Activated T-cell treated with anti-CD3 and anti-CD28 coated beads, Interleukin-2, amount 50 U/mL, for 4 hours (primary cell): Measurements from ENCODE around the gene WDR82. TPM values are rescaled to one million over a fixed set of nuclear protein-coding genes. Genes with fewer than 3 reads are reported as not detected.
"Not testable (repeated sequence)": the region's sequence is repeated elsewhere in the genome, so short reads cannot be mapped to it uniquely, and the experiment has no call there.

Experiments
- ATAC-seq, 2 donors: fragments of 200-7000 bp; cut with Tn5 transposase; one replicate each; pipeline ENCODE4 v1.10.0; 2021
- DNase-seq: peaks from one replicate; pipeline ENCODE4 v3.0.0-alpha.2; 2020
- H3K27me3 Mint-ChIP-seq: one replicate; pipeline ENCODE4 v1.8.0; 2021; ENCODE audit warnings: low read depth, mixed read lengths
- H3K36me3 Mint-ChIP-seq: one replicate; pipeline ENCODE4 v1.8.0; 2022; ENCODE audit warnings: mixed read lengths; ENCODE audit not compliant: insufficient read depth
- H3K4me1 Mint-ChIP-seq: one replicate; pipeline ENCODE4 v1.8.0; 2021; ENCODE audit warnings: low read depth, mixed read lengths
- H3K4me3 Mint-ChIP-seq: one replicate; pipeline ENCODE4 v1.8.0; 2021; ENCODE audit warnings: mild to moderate bottlenecking, moderate library complexity, mixed read lengths
- H3K9me3 Mint-ChIP-seq: one replicate; pipeline ENCODE4 v1.8.0; 2021; ENCODE audit warnings: mixed read lengths
- total RNA-seq, 3 donors: library from RNA; stranded (reverse); gene quantifications; one replicate each; pipeline ENCODE4 v1.2.1, GENCODE V29; 2021

The WDR82 gene
- total RNA-seq, 3 donors from 2014 or later, result 107 to 119 (median 115) TPM

- peaks cover 4% of the 10 kb centered on the region for H3K36me3 Mint-ChIP-seq
- ATAC-seq (no peak), DNase-seq (no peak)
- no peaks in the 10 kb centered on the region for H3K27me3 Mint-ChIP-seq
- no peaks in the 10 kb centered on the region for H3K9me3 Mint-ChIP-seq
- H3K4me1 Mint-ChIP-seq, result peaks cover 45% of the 10 kb centered on the region
- H3K4me3 Mint-ChIP-seq, result peak overlapping the region; percentile 98
These were observed 8.3 kb upstream of the WDR82 start for GRCh38 chr3:52286777-52287110.

DNA sequence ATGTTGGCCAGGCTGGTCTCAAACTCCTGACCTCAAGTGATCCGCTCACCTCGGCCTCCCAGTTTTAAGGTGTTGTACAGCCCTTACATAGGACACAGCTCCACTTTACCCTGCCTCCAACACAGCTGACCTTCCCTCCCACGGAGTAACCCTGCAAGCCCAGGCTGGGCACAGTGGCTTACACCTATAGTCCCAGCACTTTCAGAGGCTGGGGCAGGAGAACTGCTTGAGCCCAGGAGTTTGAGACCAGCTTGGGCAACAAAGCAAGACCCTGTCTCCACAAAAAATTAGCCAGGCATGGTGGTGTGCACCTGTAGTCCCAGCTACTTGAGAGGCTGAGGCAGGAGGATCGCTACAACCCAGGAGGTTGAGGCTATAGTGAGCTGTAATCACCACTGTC lies 5.6 kb upstream of the WDR82 start:
- not testable (repeated sequence) for H3K4me3 Mint-ChIP-seq, ATAC-seq, H3K27me3 Mint-ChIP-seq, DNase-seq, H3K9me3 Mint-ChIP-seq, H3K36me3 Mint-ChIP-seq
- H3K4me1 Mint-ChIP-seq, result peaks cover 55% of the 10 kb centered on the region

DNA sequence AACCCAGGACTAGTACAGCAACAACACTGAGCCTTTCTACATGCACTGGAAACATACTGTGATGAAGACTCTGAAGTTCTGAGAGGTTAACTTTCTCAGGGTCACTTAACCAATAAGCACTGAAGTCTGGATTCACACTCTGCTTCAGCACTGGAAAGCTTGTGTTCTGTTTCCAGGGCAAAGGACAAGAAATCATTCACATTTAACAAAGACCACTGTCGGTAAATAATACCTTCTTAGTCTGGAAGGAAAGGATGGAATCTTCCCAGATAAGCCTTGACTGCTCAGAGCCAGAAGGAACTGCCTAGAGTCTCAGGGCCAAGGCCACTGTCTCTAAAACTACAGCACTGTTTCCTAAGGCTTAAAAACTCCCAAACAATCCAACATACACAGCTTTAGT lies 4.9 kb upstream of the WDR82 start:
- Mint-ChIP-seq H3K4me1 (peaks cover 51% of the 10 kb centered on the region), H3K9me3 (no peaks in the 10 kb centered on the region), H3K36me3 (no peaks in the 10 kb centered on the region), H3K4me3 (no peak overlapping the region), H3K27me3 (no peaks in the 10 kb centered on the region)
- DNase-seq, result no peak
- ATAC-seq, result no peak

GRCh38 chr3:52281981-52282801 lies 3.7 kb upstream of the WDR82 start:
- Mint-ChIP-seq H3K9me3 (no peaks in the 10 kb centered on the region), H3K4me3 (peak overlapping the region; percentile 45), H3K4me1 (peaks cover 49% of the 10 kb centered on the region), H3K27me3 (no peaks in the 10 kb centered on the region), H3K36me3 (peaks cover 4% of the 10 kb centered on the region)
- DNase-seq, result peak; percentile 24
- ATAC-seq, result no peak

DNA sequence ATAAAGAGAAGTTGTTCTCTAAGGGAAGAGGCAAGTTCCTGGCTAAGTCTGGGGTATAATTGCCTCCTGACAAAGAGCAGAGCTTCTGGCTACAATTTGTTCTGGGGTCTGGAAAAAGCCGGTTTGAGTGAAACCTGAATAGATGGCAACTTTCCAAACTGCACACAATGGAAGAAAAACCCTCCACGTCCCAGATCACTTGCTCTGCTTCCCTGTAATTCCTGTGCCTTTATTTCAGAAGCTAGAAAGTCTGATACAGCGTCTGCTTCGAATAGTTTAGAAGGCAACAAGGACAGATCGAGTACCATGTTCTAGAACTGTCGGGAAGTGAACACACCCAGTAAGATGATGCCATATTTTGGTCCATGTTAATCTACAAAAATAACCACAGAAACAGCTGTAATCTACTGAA lies 1.6 kb upstream of the WDR82 start:
- DNase-seq (no peak), ATAC-seq (no peak)
- no peaks in the 10 kb centered on the region for H3K27me3 Mint-ChIP-seq
- H3K9me3 Mint-ChIP-seq, result no peaks in the 10 kb centered on the region
- H3K36me3 Mint-ChIP-seq, result peaks cover 15% of the 10 kb centered on the region
- peaks cover 51% of the 10 kb centered on the region for H3K4me1 Mint-ChIP-seq
- H3K4me3 Mint-ChIP-seq, result peak overlapping the region; percentile 95

GRCh38 chr3:52279596-52279995 lies 1.1 kb upstream of the WDR82 start:
- H3K4me1 Mint-ChIP-seq, result peaks cover 52% of the 10 kb centered on the region
- ATAC-seq (no peak), DNase-seq (no peak)
- H3K4me3 Mint-ChIP-seq, result peak overlapping the region; percentile 95
- peaks cover 15% of the 10 kb centered on the region for H3K36me3 Mint-ChIP-seq
- no peaks in the 10 kb centered on the region for H3K9me3 Mint-ChIP-seq
- H3K27me3 Mint-ChIP-seq, result no peaks in the 10 kb centered on the region

DNA sequence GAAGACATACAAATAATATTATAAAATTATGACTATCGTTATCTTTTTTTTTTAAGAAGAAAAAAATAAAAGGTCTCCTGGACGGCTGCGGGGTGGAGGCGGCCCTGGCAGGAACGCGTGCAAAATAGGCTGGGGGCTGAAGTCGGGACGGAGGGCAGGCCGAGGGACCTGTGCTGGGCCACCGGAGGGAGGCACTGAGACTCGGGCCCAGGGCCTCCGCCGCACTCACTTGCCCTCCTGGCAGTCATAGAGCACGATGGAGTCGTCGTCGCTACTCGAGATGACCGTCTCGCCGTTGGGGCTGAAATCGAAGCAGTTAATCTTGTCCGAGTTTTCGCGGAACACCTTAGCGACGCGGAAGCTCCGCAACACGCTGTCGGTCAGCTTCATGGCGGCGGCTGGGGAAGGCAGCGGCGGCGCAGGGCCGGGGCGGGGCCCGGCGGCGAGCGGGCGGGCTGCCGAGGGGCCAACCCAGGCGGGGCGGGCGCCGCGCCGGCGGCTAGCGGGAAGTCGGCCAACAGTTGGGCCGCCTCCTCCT lies 408 bp downstream of the WDR82 start:
- DNase-seq (peak; percentile 56), ATAC-seq (peak; percentile 71 to 73)
- Mint-ChIP-seq H3K36me3 (peaks cover 24% of the 10 kb centered on the region), H3K27me3 (no peaks in the 10 kb centered on the region), H3K9me3 (no peaks in the 10 kb centered on the region), H3K4me3 (peak overlapping the region; percentile 95), H3K4me1 (peaks cover 60% of the 10 kb centered on the region)

GRCh38 chr3:52277071-52277964 lies 1.1 kb downstream of the WDR82 start:
- DNase-seq (peak; percentile 77), ATAC-seq (peak; percentile 22 to 28)
- Mint-ChIP-seq H3K27me3 (no peaks in the 10 kb centered on the region), H3K36me3 (peaks cover 29% of the 10 kb centered on the region), H3K9me3 (no peaks in the 10 kb centered on the region), H3K4me3 (peak overlapping the region; percentile 95), H3K4me1 (peaks cover 60% of the 10 kb centered on the region)

- H3K4me1 Mint-ChIP-seq, result peaks cover 66% of the 10 kb centered on the region
- H3K4me3 Mint-ChIP-seq, result peak overlapping the region; percentile 95
- not testable (repeated sequence) for DNase-seq, ATAC-seq, H3K27me3 Mint-ChIP-seq, H3K9me3 Mint-ChIP-seq
- H3K36me3 Mint-ChIP-seq, result peaks cover 39% of the 10 kb centered on the region
These were observed 3.7 kb downstream of the WDR82 start for GRCh38 chr3:52274781-52275180.

DNA sequence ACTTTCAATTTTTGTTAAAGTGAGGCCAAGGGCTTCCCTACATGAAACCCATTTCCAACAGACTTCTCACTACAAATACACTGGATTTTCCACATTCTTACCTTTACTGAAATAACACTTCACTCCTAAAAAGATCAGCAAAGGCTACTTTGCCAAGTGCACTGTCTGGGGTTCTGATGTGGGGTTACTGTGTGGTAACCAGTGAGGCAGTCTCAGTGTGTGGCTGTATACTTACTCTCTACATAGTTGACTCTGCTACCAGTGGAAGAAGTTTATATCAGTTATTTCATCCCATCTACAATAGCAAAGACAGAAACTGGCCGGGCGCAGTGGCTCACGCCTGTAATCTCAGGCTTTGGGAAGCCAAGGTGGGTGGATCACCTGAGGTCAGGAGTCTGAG lies 5.6 kb downstream of the WDR82 start:
- no peaks in the 10 kb centered on the region for H3K27me3 Mint-ChIP-seq
- H3K4me3 Mint-ChIP-seq, result peak overlapping the region; percentile 95
- DNase-seq (no peak), ATAC-seq (no peak)
- peaks cover 46% of the 10 kb centered on the region for H3K36me3 Mint-ChIP-seq
- H3K9me3 Mint-ChIP-seq, result no peaks in the 10 kb centered on the region
- H3K4me1 Mint-ChIP-seq, result peaks cover 73% of the 10 kb centered on the region

DNA sequence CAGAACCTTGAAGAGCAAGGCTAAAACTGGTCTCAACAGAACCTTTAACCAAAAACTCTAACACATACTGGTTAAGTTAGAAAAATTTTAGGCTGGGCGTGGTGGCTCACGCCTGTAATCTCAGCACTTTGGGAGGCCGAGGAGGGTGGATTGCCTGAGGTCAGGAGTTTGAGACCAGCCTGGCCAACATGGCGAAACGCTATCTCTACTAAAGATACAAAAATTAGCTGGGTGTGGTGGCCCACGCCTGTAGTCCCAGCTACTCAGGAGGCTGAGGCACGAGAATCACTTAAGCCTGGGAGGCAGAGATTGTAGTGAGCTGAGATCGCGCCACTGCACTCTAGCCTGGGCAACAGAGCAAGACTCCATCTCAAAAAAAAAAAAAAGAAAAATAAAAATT lies 6.3 kb downstream of the WDR82 start:
- peaks cover 48% of the 10 kb centered on the region for H3K36me3 Mint-ChIP-seq
- not testable (repeated sequence) for DNase-seq

GRCh38 chr3:52270252-52270754 lies 8.1 kb downstream of the WDR82 start:
- DNase-seq (no peak), ATAC-seq (no peak)
- peak overlapping the region; percentile 78 for H3K4me3 Mint-ChIP-seq
- no peaks in the 10 kb centered on the region for H3K27me3 Mint-ChIP-seq
- no peaks in the 10 kb centered on the region for H3K9me3 Mint-ChIP-seq
- H3K36me3 Mint-ChIP-seq, result peaks cover 54% of the 10 kb centered on the region
- H3K4me1 Mint-ChIP-seq, result peaks cover 83% of the 10 kb centered on the region

More for the DNA sequence above, 6.3 kb downstream of the WDR82 start:
- not testable (repeated sequence) for H3K27me3 Mint-ChIP-seq, H3K9me3 Mint-ChIP-seq, ATAC-seq
- Mint-ChIP-seq H3K4me3 (peak overlapping the region; percentile 78), H3K4me1 (peaks cover 80% of the 10 kb centered on the region)

DNA sequence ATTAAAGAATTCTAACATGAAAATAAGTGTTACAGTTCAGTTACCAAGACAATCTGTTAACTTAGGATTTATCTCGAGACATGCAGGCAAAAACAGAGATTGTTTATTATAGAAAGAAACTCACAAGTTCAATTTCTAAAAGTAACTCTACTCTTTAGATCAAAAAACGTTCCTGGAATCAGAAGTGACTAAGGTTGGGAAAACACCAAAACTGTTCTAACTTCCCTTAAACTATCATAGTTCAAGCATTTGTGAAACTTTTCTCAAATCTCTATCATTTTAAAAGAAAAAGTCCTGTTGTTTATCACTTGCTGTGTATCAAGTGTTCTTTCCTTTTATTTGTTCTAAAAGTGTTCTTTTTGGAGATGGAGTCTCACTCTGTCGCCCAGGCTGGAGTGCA lies 8.7 kb downstream of the WDR82 start:
- H3K9me3 Mint-ChIP-seq, result no peaks in the 10 kb centered on the region
- H3K36me3 Mint-ChIP-seq, result peaks cover 53% of the 10 kb centered on the region
- ATAC-seq (peak; percentile 24 to 30), DNase-seq (no peak)
- peaks cover 81% of the 10 kb centered on the region for H3K4me1 Mint-ChIP-seq
- no peaks in the 10 kb centered on the region for H3K27me3 Mint-ChIP-seq
- H3K4me3 Mint-ChIP-seq, result peak overlapping the region; percentile 78

- peaks cover 80% of the 10 kb centered on the region for H3K4me1 Mint-ChIP-seq
- ATAC-seq (peak; percentile 76 to 82), DNase-seq (peak; percentile 67)
- H3K27me3 Mint-ChIP-seq, result no peaks in the 10 kb centered on the region
- peaks cover 59% of the 10 kb centered on the region for H3K36me3 Mint-ChIP-seq
- H3K4me3 Mint-ChIP-seq, result peak overlapping the region; percentile 67
- H3K9me3 Mint-ChIP-seq, result no peaks in the 10 kb centered on the region
These were observed 10.4 kb downstream of the WDR82 start for GRCh38 chr3:52268036-52268435.
